H9 (cell line): ENCODE measurements around the gene ABCB8. TPM values are rescaled to one million over a fixed set of nuclear protein-coding genes. Genes with fewer than 3 reads are reported as not detected.

Experiments used
- DNase-seq: peaks from one replicate; pipeline ENCODE4 v3.0.0-alpha.2; 2017
- H2AFZ ChIP-seq: one replicate; pipeline ENCODE4 v1.6.1; 2013; ENCODE audit warnings: mild to moderate bottlenecking, low read length, control low read depth, moderate library complexity
- H2AK5ac ChIP-seq: 2 replicates; pipeline ENCODE4 v1.6.1; 2013; ENCODE audit warnings: low read length, control low read depth, mixed read lengths; ENCODE audit not compliant: insufficient read length
- H2BK120ac ChIP-seq: one replicate; pipeline ENCODE4 v1.6.1; 2013; ENCODE audit warnings: low read depth, mild to moderate bottlenecking, low read length, control low read depth, inconsistent platforms; ENCODE audit not compliant: poor library complexity, severe bottlenecking
- H2BK12ac ChIP-seq: 2 replicates; pipeline ENCODE4 v1.6.1; 2013; ENCODE audit warnings: low read length, control low read depth, mixed read lengths, low read depth; ENCODE audit not compliant: insufficient read length
- H2BK15ac ChIP-seq: 2 replicates; pipeline ENCODE4 v1.6.1; 2013; ENCODE audit warnings: low read depth, low read length, control low read depth
- H2BK20ac ChIP-seq: one replicate; pipeline ENCODE4 v1.6.1; 2013; ENCODE audit warnings: low read depth, mild to moderate bottlenecking, low read length, control low read depth, inconsistent platforms; ENCODE audit not compliant: poor library complexity, severe bottlenecking
- H2BK5ac ChIP-seq: 2 replicates; pipeline ENCODE4 v1.6.1; 2013; ENCODE audit warnings: low read length, control low read depth, mixed read lengths; ENCODE audit not compliant: insufficient read length
- H3K14ac ChIP-seq: 2 replicates; pipeline ENCODE4 v1.6.1; 2013; ENCODE audit warnings: low read length, control low read depth; ENCODE audit not compliant: insufficient read depth
- H3K18ac ChIP-seq: 2 replicates; pipeline ENCODE4 v1.6.1; 2013; ENCODE audit warnings: low read depth, mild to moderate bottlenecking, mixed read lengths, low read length, control low read depth; ENCODE audit not compliant: insufficient read length
- H3K23ac ChIP-seq: 2 replicates; pipeline ENCODE4 v1.6.1; 2013; ENCODE audit warnings: low read length, control low read depth, mixed read lengths, low read depth; ENCODE audit not compliant: insufficient read length
- H3K23me2 ChIP-seq: 2 replicates; pipeline ENCODE4 v1.6.1; 2013; ENCODE audit warnings: low read depth, mild to moderate bottlenecking, mixed read lengths, low read length, control low read depth; ENCODE audit not compliant: insufficient read length, poor library complexity, severe bottlenecking
- H3K27ac ChIP-seq: 2 replicates; pipeline ENCODE4 v1.5.1; 2013; ENCODE audit warnings: low read length, control low read depth, mixed read lengths, low read depth; ENCODE audit not compliant: insufficient read length
- H3K27me3 ChIP-seq: 2 replicates; pipeline ENCODE4 v1.6.1; 2013; ENCODE audit warnings: low read length, control low read depth, inconsistent platforms; ENCODE audit not compliant: insufficient read depth
- H3K4ac ChIP-seq: 2 replicates; pipeline ENCODE4 v1.6.1; 2013; ENCODE audit warnings: low read depth, mild to moderate bottlenecking, control low read depth, inconsistent platforms, low read length, moderate library complexity
- H3K4me1 ChIP-seq: 2 replicates; pipeline ENCODE4 v1.6.1; 2013; ENCODE audit warnings: low read length, control low read depth, inconsistent platforms; ENCODE audit not compliant: insufficient read depth
- H3K4me2 ChIP-seq: 2 replicates; pipeline ENCODE4 v1.6.1; 2013; ENCODE audit warnings: low read length, control low read depth, mixed read lengths; ENCODE audit not compliant: insufficient read length, insufficient read depth
- H3K56ac ChIP-seq: 2 replicates; pipeline ENCODE4 v1.6.1; 2013; ENCODE audit warnings: low read depth, mild to moderate bottlenecking, mixed read lengths, low read length, control low read depth; ENCODE audit not compliant: insufficient read length
- H3K79me1 ChIP-seq: 2 replicates; pipeline ENCODE4 v1.6.1; 2013; ENCODE audit warnings: low read depth, mild to moderate bottlenecking, moderate library complexity, low read length, control low read depth, inconsistent platforms; ENCODE audit not compliant: insufficient read depth, poor library complexity, severe bottlenecking
- H3K79me2 ChIP-seq: 2 replicates; pipeline ENCODE4 v1.6.1; 2013; ENCODE audit warnings: low read length, control low read depth, inconsistent platforms; ENCODE audit not compliant: insufficient read depth
- H3K9ac ChIP-seq: 2 replicates; pipeline ENCODE4 v1.6.1; 2013; ENCODE audit warnings: low read length, control low read depth, mixed read lengths; ENCODE audit not compliant: insufficient read length; ENCODE audit errors: extremely low read depth
- H3K9me3 ChIP-seq: one replicate; pipeline ENCODE4 v1.6.1; 2013; ENCODE audit warnings: low read depth, low read length, inconsistent platforms; ENCODE audit not compliant: control insufficient read depth
- H3T11ph ChIP-seq: one replicate; pipeline ENCODE4 v1.6.1; 2013; ENCODE audit warnings: mild to moderate bottlenecking, low read length, control low read depth, inconsistent platforms
- H4K20me1 ChIP-seq: one replicate; pipeline ENCODE4 v1.6.1; 2013; ENCODE audit not compliant: control insufficient read depth, insufficient read length, insufficient read depth
- H4K5ac ChIP-seq: 2 replicates; pipeline ENCODE4 v1.6.1; 2013; ENCODE audit warnings: low read depth, mild to moderate bottlenecking, mixed read lengths, low read length, control low read depth; ENCODE audit not compliant: insufficient read length
- H4K8ac ChIP-seq: replicated peaks from 2 replicates; pipeline ENCODE4 v1.6.1; 2013; ENCODE audit warnings: low read length, control low read depth, mixed read lengths, low read depth; ENCODE audit not compliant: insufficient read length
- H4K91ac ChIP-seq: 2 replicates; pipeline ENCODE4 v1.6.1; 2013; ENCODE audit warnings: low read depth, mild to moderate bottlenecking, moderate library complexity, mixed read lengths, low read length, control low read depth; ENCODE audit not compliant: insufficient read length
- H3K27ac Mint-ChIP-seq, 3 experiments: 2 replicates in 2 of 3; 3 replicates in 1 of 3; pipeline ENCODE4 v1.8.0; 2020 to 2021; ENCODE audit warnings: mixed read lengths in 3 of 3, mild to moderate bottlenecking in 1 of 3, moderate library complexity in 1 of 3
- H3K27me3 Mint-ChIP-seq: 2 replicates; pipeline ENCODE4 v1.8.0; 2021; ENCODE audit warnings: low read depth, mild to moderate bottlenecking, moderate library complexity, mixed read lengths
- H3K36me3 Mint-ChIP-seq, 3 experiments: 2 replicates in 2 of 3; 3 replicates in 1 of 3; pipeline ENCODE4 v1.8.0; 2020 to 2021; ENCODE audit warnings: low read depth in 3 of 3, mixed read lengths in 3 of 3; ENCODE audit not compliant: insufficient read depth in 1 of 3
- H3K4me1 Mint-ChIP-seq, 2 experiments: 2 replicates each; pipeline ENCODE4 v1.8.0; 2020; ENCODE audit warnings: mixed read lengths in 2 of 2
- H3K4me3 Mint-ChIP-seq, 2 experiments: 2 replicates in 1 of 2; 3 replicates in 1 of 2; pipeline ENCODE4 v1.8.0; 2020 to 2021; ENCODE audit warnings: mild to moderate bottlenecking in 2 of 2, mixed read lengths in 2 of 2, moderate library complexity in 1 of 2
- H3K9me3 Mint-ChIP-seq, 2 experiments: 2 replicates in 1 of 2; 3 replicates in 1 of 2; pipeline ENCODE4 v1.8.0; 2020; ENCODE audit warnings: mild to moderate bottlenecking in 2 of 2, mixed read lengths in 2 of 2, moderate library complexity in 1 of 2
- WGBS: extraction: QIAGEN DNeasy Blood & Tissue Kit; methylation state at CpG from one replicate; pipeline ENCODE4 v1.1.7; 2013; ENCODE audit warnings: missing lambda C conversion rate, low lambda C conversion rate, mixed read lengths; ENCODE audit not compliant: insufficient read length; ENCODE audit errors: extremely low coverage; 5-methylcytosine and 5-hydroxymethylcytosine counted together
- total RNA-seq: library from RNA; stranded (reverse); gene quantifications from 2 replicates; pipeline ENCODE4 v1.2.1, GENCODE V29; 2021
- TF ChIP-seq, protein P1 (sequence below): fragments of 200-600 bp; sonication (generic); conservative IDR thresholded peaks from 3 replicates; pipeline ENCODE4 v1.8.0; 2021; ENCODE audit warnings: antibody characterized with exemption, mild to moderate bottlenecking

ABCB8 gene
- total RNA-seq, 1 experiment from 2014 or later: 22.1 TPM

DNA sequence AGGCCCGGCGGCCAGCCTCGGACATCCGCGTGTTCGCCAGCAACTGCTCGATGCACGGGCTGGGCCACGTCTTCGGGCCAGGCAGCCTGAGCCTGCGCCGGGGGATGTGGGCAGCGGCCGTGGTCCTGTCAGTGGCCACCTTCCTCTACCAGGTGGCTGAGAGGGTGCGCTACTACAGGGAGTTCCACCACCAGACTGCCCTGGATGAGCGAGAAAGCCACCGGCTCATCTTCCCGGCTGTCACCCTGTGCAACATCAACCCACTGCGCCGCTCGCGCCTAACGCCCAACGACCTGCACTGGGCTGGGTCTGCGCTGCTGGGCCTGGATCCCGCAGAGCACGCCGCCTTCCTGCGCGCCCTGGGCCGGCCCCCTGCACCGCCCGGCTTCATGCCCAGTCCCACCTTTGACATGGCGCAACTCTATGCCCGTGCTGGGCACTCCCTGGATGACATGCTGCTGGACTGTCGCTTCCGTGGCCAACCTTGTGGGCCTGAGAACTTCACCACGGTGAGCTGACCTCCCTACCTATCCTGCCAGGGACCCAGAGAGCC lies 20.7 kb downstream of the ABCB8 start:
- no peak overlapping the region for H2BK20ac ChIP-seq
- H3K14ac ChIP-seq: no peak overlapping the region
- H2AK5ac ChIP-seq: no peak overlapping the region
- H2BK120ac ChIP-seq: no peak overlapping the region
- H3K4me2 ChIP-seq: no peak overlapping the region
- H4K91ac ChIP-seq: no peak overlapping the region
- TF ChIP-seq, protein P1, sequence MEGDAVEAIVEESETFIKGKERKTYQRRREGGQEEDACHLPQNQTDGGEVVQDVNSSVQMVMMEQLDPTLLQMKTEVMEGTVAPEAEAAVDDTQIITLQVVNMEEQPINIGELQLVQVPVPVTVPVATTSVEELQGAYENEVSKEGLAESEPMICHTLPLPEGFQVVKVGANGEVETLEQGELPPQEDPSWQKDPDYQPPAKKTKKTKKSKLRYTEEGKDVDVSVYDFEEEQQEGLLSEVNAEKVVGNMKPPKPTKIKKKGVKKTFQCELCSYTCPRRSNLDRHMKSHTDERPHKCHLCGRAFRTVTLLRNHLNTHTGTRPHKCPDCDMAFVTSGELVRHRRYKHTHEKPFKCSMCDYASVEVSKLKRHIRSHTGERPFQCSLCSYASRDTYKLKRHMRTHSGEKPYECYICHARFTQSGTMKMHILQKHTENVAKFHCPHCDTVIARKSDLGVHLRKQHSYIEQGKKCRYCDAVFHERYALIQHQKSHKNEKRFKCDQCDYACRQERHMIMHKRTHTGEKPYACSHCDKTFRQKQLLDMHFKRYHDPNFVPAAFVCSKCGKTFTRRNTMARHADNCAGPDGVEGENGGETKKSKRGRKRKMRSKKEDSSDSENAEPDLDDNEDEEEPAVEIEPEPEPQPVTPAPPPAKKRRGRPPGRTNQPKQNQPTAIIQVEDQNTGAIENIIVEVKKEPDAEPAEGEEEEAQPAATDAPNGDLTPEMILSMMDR: no peak
- no peaks in the 10 kb centered on the region for H3K4me1 ChIP-seq
- Mint-ChIP-seq H3K36me3 (peaks cover 0 to 3% (median 0%) of the 10 kb centered on the region in 3 experiments; a peak in 1 of 7 replicates), H3K4me1 (no peaks in the 10 kb centered on the region), H3K4me3 (no peak overlapping the region), H3K9me3 (no peaks in the 10 kb centered on the region), H3K27ac (0 out of 7 replicates have a peak overlapping the region, but pooled peaks of 1 of the 3 experiments have one; percentile 18), H3K27me3 (peaks cover 52% of the 10 kb centered on the region)
- no peak overlapping the region for H3K18ac ChIP-seq
- no peaks in the 10 kb centered on the region for H3K23me2 ChIP-seq
- no peaks in the 10 kb centered on the region for H4K20me1 ChIP-seq
- no peak overlapping the region for H3K23ac ChIP-seq
- H3K9me3 ChIP-seq: no peaks in the 10 kb centered on the region
- H2AFZ ChIP-seq: no peak overlapping the region
- no peaks in the 10 kb centered on the region for H3K79me1 ChIP-seq
- H4K5ac ChIP-seq: no peak overlapping the region
- H3K4ac ChIP-seq: no peak overlapping the region
- H2BK5ac ChIP-seq: no peak overlapping the region
- no peak overlapping the region for H3K27ac ChIP-seq
- no peak overlapping the region for H2BK15ac ChIP-seq
- no CpG with 5 or more reads among the region's 38 CpGs for WGBS
- H2BK12ac ChIP-seq: no peak overlapping the region
- no peak overlapping the region for H4K8ac ChIP-seq
- H3K56ac ChIP-seq: no peak overlapping the region
- no peak overlapping the region for H3K9ac ChIP-seq
- peaks cover 6% of the 10 kb centered on the region; the same call in 1 of the 2 replicates for H3K27me3 ChIP-seq
- H3K79me2 ChIP-seq: no peaks in the 10 kb centered on the region
- DNase-seq: no peak
- H3T11ph ChIP-seq: no peak overlapping the region
